Muscle layer of colon (tissue), 2 donors: ENCODE results near the gene BIRC5.
"Not testable (repeated sequence)": the region's sequence is repeated elsewhere in the genome, so short reads cannot be mapped to it uniquely, and the experiment has no call there.

ENCODE experiments used
- H3K27ac ChIP-seq: one replicate; pipeline ENCODE4 v1.7.0; 2013; ENCODE audit warnings: low read depth, mild to moderate bottlenecking, low read length, moderate library complexity
- H3K27me3 ChIP-seq, 2 donors: one replicate each; pipeline ENCODE4 v1.7.0; 2013; ENCODE audit warnings: low read length in 2 of 2, mild to moderate bottlenecking in 2 of 2; ENCODE audit not compliant: insufficient read depth in 2 of 2, control insufficient read depth in 1 of 2
- H3K36me3 ChIP-seq: one replicate; pipeline ENCODE4 v1.7.0; 2013; ENCODE audit warnings: mild to moderate bottlenecking, low read length; ENCODE audit not compliant: insufficient read depth
- H3K4me1 ChIP-seq: one replicate; pipeline ENCODE4 v1.7.0; 2013; ENCODE audit warnings: mild to moderate bottlenecking, low read length; ENCODE audit not compliant: insufficient read depth
- H3K4me3 ChIP-seq, 2 donors: one replicate each; pipeline ENCODE4 v1.7.0; 2013; ENCODE audit warnings: low read length in 2 of 2, low read depth in 1 of 2, mild to moderate bottlenecking in 1 of 2, moderate library complexity in 1 of 2
- H3K9ac ChIP-seq: one replicate; pipeline ENCODE4 v1.7.0; 2013; ENCODE audit warnings: low read length
- H3K9me3 ChIP-seq: one replicate; pipeline ENCODE4 v1.7.0; 2013; ENCODE audit warnings: mild to moderate bottlenecking, low read length
- donor health status: abdominal sarcoma.
- donor health status: Adenocarcinoma of cecum.

The BIRC5 gene

GRCh38 chr17:78214016-78214705 lies at the start of gene BIRC5:
BIRC5 (plus strand) TSS chr17:78214253; CDS start chr17:78214317, 64 bp downstream.
- no peak within 1 kb of the TSS for H3K9ac ChIP-seq
- no peaks in the 10 kb centered on the region for H3K9me3 ChIP-seq
- H3K27me3 ChIP-seq = no peaks in the 10 kb centered on the region
- H3K27ac ChIP-seq = no peak within 1 kb of the TSS
- H3K4me3 ChIP-seq = peak within 1 kb of the TSS in 1 of 2 donors; percentile 49
- no peaks in the 10 kb centered on the region for H3K36me3 ChIP-seq
- no peaks in the 10 kb centered on the region for H3K4me1 ChIP-seq

GRCh38 chr17:78164748-78165607 lies 49.1 kb upstream of the BIRC5 start:
- H3K9ac ChIP-seq = no peak overlapping the region
- H3K36me3 ChIP-seq = no peaks in the 10 kb centered on the region
- peaks cover 9% of the 10 kb centered on the region for H3K4me1 ChIP-seq
- no peak overlapping the region for H3K27ac ChIP-seq
- H3K27me3 ChIP-seq = no peaks in the 10 kb centered on the region
- H3K9me3 ChIP-seq = no peaks in the 10 kb centered on the region
- no peak overlapping the region for H3K4me3 ChIP-seq

DNA sequence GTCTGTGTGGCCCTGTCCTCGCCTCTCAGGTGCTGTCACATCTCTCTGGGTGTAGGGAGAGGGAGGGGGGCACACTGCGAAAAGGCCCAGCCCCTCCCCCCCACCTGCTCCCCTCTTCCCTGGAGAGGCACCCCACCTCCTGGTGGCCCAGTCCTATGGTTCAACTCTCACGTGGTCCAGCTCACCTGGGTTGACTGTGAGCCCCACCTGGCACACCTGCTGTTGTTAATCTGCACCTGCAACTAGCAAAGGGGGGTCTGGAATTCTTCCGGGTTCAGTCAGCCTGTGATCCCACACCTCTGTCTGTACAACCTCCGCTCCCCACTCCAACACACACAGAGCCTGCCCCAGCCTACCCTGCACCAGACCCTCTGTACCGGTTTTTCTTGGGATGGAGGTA lies 47.6 kb upstream of the BIRC5 start:
- Histone ChIP-seq H3K36me3 (no peaks in the 10 kb centered on the region), H3K27ac (no peak overlapping the region), H3K9me3 (no peaks in the 10 kb centered on the region), H3K27me3 (no peaks in the 10 kb centered on the region), H3K9ac (no peak overlapping the region), H3K4me1 (peaks cover 10% of the 10 kb centered on the region), H3K4me3 (no peak overlapping the region)

- peak within 1 kb of the TSS; percentile 60 to 74 for H3K4me3 ChIP-seq
- H3K27ac ChIP-seq = peak within 1 kb of the TSS; percentile 44
- H3K4me1 ChIP-seq = peaks cover 26% of the 10 kb centered on the region
- H3K9ac ChIP-seq = peak within 1 kb of the TSS; percentile 53
- no peaks in the 10 kb centered on the region for H3K27me3 ChIP-seq
- no peaks in the 10 kb centered on the region for H3K9me3 ChIP-seq
- H3K36me3 ChIP-seq = no peaks in the 10 kb centered on the region
Measured at GRCh38 chr17:78168242-78168902, 45.7 kb upstream of the BIRC5 start, which contains the start of gene SYNGR2. SYNGR2 (plus strand) TSS chr17:78168581; CDS start chr17:78168617, 36 bp downstream.

DNA sequence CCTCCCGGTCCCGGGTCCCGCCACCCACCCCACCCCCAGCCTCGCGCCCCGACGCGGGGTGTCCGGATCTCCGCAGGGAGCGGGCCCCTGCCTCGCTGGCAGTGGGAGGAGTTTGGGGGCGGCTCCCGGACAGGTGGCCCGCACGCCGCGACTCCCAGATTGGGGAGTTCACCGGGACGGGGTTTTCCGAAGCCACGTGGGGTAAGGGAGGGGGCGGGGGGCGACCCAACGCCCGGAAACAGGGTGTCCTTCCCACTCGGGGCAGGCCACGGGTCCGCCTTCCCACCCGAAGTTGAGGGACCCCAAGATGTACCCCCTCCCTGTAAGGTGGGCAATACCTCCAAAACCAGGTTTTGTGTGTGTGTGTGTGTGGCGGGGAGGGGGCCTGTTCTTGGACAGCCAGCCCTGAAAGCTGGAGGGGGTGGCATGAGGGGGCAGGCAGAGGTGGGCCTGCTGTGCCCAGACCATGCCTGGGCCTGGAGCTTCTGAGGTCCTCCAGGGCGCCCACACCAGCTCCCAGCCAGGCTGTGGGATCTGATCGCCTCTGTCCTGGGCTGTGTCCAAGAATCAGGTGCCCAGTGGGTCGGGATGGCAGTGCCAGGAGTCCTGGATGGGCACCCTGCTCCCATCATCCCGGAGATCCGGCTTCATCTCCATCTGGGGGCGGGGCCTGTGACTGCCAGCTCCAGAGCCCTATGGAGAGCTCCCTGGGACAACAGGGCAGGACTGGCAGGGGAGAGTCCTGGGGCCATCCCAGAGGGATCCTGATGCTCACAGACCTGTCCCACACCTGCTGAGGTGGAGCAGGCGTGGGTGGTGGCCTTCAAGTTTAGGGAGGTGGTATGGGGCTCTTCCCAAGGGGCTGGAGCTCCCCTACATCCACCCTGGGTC lies 44.9 kb upstream of the BIRC5 start:
- Histone ChIP-seq H3K27me3 (no peaks in the 10 kb centered on the region), H3K4me3 (peak overlapping the region; percentile 60 to 74), H3K4me1 (peaks cover 29% of the 10 kb centered on the region), H3K36me3 (no peaks in the 10 kb centered on the region), H3K9me3 (no peaks in the 10 kb centered on the region), H3K9ac (peak overlapping the region; percentile 53), H3K27ac (peak overlapping the region; percentile 44)

DNA sequence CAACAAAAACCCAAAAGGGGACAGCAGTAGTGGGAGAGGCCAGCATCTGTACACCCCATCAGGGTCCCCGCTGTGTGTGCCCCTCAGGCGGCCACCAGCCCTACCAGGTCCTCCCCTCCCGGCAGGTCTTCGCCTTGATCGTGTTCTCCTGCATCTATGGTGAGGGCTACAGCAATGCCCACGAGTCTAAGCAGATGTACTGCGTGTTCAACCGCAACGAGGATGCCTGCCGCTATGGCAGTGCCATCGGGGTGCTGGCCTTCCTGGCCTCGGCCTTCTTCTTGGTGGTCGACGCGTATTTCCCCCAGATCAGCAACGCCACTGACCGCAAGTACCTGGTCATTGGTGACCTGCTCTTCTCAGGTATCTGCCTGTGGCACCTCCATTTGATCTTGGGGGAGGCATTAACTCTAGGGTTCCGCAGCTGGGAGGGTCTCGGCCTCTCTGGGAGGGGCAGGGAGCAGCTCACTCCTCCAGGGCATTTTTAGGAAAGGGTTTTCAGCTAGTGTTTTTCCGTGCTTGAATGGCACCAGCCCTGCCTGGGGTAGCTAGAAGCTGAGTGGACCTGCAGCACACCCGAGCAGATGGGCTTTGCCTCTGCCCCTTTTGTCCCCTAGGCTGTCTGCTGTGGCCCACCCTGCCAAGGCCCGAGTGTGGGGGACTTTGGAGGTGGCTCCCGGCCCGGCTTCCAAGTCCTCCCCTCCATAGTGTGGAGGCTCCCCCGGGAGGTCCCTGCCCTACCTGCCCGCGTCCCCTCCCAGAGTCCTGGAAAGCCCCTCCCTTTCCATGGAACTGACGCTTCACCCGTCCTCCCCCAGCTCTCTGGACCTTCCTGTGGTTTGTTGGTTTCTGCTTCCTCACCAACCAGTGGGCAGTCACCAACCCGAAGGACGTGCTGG lies 43.1 kb upstream of the BIRC5 start:
- no peak overlapping the region for H3K27ac ChIP-seq
- no peaks in the 10 kb centered on the region for H3K36me3 ChIP-seq
- H3K9ac ChIP-seq = no peak overlapping the region
- no peak overlapping the region for H3K4me3 ChIP-seq
- H3K9me3 ChIP-seq = no peaks in the 10 kb centered on the region
- H3K4me1 ChIP-seq = peaks cover 41% of the 10 kb centered on the region
- no peaks in the 10 kb centered on the region for H3K27me3 ChIP-seq

- not testable (repeated sequence) for H3K4me3 ChIP-seq, H3K9ac ChIP-seq
Measured at GRCh38 chr17:78171591-78172248, 42.3 kb upstream of the BIRC5 start.

GRCh38 chr17:78172249-78173051 lies 41.6 kb upstream of the BIRC5 start:
- H3K27ac ChIP-seq = peak overlapping the region; percentile 27
- H3K36me3 ChIP-seq = no peaks in the 10 kb centered on the region
- H3K4me3 ChIP-seq = no peak overlapping the region
- peaks cover 49% of the 10 kb centered on the region for H3K4me1 ChIP-seq
- no peaks in the 10 kb centered on the region for H3K27me3 ChIP-seq
- H3K9me3 ChIP-seq = no peaks in the 10 kb centered on the region
- no peak overlapping the region for H3K9ac ChIP-seq

More at GRCh38 chr17:78171591-78172248, 42.3 kb upstream of the BIRC5 start:
- not testable (repeated sequence) for H3K27me3 ChIP-seq, H3K36me3 ChIP-seq, H3K9me3 ChIP-seq, H3K27ac ChIP-seq
- peaks cover 49% of the 10 kb centered on the region for H3K4me1 ChIP-seq

DNA sequence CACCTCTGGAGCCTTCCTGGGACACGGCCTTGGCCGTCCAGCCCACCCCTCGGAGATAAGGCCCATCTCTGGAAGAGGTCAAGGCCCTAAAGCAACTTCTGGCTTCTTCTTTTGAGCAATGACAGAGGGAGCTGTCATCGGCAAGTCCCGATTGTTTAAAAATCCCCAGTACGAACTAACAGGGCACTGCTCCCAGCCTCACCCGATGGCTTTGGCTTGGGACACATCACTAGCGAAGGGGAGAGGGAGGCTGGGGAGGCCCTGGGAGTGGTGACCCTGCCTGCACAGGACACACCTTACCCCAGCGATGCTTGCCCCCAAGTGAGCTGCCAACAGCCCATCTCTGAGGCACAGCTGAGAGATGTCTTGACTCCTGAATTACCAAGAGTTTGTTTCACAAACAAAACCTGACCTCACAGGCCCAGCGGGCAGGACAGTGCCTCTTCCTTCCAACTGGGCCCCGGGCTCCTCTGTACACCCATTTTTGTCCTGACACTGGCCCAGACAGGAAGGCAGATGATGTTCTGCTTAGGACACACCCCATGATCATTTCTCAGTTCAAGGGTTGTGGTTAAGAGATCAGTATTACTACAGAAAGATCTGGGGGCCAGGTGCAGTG lies 40.8 kb upstream of the BIRC5 start:
- Histone ChIP-seq H3K9ac (no peak overlapping the region), H3K27ac (peak overlapping the region; percentile 27), H3K27me3 (no peaks in the 10 kb centered on the region), H3K36me3 (no peaks in the 10 kb centered on the region), H3K4me1 (peaks cover 46% of the 10 kb centered on the region), H3K4me3 (no peak overlapping the region), H3K9me3 (no peaks in the 10 kb centered on the region)
